ENCODE data around the gene CT47A7.
"Not testable (repeated sequence)": the region's sequence is repeated elsewhere in the genome, so short reads cannot be mapped to it uniquely, and the experiment has no call there.

CT47A7 gene

DNA sequence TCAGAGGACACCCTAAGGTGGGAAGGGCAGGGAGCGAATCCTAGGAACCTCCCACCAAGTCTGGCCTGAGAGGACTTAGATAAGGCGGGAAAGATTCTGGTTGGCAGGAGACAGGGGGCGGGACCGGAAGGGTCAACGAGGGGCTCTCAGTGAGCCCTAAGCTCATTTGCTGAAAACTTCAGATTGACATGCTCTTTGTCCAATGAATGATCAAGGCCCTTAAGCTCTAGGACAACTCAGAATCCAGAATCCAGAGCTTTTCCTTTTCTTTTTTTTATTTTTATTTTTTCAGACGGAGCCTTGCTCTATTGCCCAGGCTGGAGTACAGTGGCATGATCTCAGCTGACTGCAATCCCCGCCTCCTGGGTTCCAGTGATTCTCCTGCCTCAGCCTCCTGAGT is at the start of gene CT47A7:
Gene CT47A7 (minus strand): TSS at position 101 of the 400 bp plus-strand sequence. CDS start 255 bp downstream, outside the sequence.
- not testable (repeated sequence) for H3K4me3 ChIP-seq (replicated peaks; ENCODE audit: low read depth, low read length); DNase-seq (ENCODE audit: extremely low read depth, low read depth)

DNA sequence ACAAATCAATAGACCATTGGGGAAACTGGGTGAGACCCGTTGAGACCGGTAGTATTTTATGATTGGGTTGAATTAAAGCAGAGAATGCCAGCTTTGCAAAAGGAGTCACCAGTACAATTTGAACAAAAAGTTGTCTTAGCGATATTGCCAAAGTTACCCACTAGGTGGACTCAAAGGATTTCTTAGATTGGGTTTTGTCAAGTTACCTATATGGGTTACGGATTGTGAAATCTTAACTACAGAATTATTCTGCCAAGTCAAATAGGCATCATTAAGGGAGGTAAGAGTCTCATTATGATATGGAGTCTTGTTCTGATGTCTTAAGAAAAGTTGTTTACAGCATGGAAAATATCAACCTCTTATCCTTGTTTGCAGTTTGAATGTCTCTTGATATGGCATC is 44.2 kb upstream of the CT47A7 start:
- H3K4me3 ChIP-seq (replicated peaks; ENCODE audit: low read depth, low read length) = no peak overlapping the region
- TF ChIP-seq, protein P1, sequence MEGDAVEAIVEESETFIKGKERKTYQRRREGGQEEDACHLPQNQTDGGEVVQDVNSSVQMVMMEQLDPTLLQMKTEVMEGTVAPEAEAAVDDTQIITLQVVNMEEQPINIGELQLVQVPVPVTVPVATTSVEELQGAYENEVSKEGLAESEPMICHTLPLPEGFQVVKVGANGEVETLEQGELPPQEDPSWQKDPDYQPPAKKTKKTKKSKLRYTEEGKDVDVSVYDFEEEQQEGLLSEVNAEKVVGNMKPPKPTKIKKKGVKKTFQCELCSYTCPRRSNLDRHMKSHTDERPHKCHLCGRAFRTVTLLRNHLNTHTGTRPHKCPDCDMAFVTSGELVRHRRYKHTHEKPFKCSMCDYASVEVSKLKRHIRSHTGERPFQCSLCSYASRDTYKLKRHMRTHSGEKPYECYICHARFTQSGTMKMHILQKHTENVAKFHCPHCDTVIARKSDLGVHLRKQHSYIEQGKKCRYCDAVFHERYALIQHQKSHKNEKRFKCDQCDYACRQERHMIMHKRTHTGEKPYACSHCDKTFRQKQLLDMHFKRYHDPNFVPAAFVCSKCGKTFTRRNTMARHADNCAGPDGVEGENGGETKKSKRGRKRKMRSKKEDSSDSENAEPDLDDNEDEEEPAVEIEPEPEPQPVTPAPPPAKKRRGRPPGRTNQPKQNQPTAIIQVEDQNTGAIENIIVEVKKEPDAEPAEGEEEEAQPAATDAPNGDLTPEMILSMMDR (IDR thresholded peaks at IDR 0.05; ENCODE audit: low read depth, low read length, missing control alignments) = no peak
- DNase-seq (ENCODE audit: extremely low read depth, low read depth) = no peak

DNA sequence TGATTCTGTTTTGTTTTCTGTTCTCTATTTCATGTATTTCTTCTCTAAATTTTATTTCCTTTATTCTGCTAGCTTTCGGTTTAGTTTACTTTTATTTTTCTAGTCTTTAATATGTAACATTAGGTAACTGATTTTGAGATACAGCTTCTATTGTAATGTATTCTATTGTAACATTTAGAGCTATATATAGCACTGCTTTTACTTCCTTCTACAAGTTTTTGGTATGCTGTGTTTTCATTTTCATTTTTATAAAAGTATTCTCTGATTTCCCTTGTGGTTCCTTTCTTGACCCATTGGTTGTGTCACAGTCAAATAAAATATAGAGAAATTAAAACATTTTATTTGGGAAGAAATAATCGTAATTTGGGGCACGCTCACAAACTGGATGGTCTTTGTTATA is 43.0 kb upstream of the CT47A7 start:
- no peak for DNase-seq (ENCODE audit: extremely low read depth, low read depth)
- TF ChIP-seq, protein P1 (IDR thresholded peaks at IDR 0.05; ENCODE audit: low read depth, low read length, missing control alignments) = no peak
- no peak overlapping the region for H3K4me3 ChIP-seq (replicated peaks; ENCODE audit: low read depth, low read length)

DNA sequence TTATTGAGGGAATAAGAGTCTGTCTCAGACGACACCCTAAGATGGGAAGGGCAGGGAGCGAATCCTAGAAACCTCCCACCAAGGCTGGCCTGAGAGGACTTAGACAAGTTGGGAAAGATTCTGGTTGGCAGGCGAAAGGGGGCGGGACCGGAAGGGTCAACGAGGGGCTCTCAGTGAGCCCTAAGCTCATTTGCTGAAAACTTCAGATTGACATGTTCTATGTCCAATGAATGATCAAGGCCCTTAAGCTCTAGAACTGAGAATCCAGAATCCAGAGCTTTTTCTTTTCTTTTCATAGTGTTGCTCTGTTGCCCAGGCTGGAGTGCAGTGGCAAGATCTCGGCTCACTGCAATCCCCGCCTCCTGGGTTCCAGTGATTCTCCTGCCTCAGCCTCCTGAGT is 29.3 kb upstream of the CT47A7 start, which contains the start of gene CT47A1:
Gene CT47A1 (minus strand): TSS at position 101 of the 400 bp plus-strand sequence. CDS start 231 bp downstream, outside the sequence.
- not testable (repeated sequence) for DNase-seq (ENCODE audit: extremely low read depth, low read depth); H3K4me3 ChIP-seq (replicated peaks; ENCODE audit: low read depth, low read length)
